GM19035 (cell line): ENCODE measurements around the gene EMC9.

Source experiments
- ATAC-seq: cut with Tn5 transposase; IDR thresholded peaks from one replicate; pipeline ENCODE4 v1.9.1; 2021; ENCODE audit not compliant: unreplicated experiment

EMC9 gene

GRCh38 chr14:24149302-24149969 is 8.0 kb upstream of the EMC9 start:
- ATAC-seq, result no peak

DNA sequence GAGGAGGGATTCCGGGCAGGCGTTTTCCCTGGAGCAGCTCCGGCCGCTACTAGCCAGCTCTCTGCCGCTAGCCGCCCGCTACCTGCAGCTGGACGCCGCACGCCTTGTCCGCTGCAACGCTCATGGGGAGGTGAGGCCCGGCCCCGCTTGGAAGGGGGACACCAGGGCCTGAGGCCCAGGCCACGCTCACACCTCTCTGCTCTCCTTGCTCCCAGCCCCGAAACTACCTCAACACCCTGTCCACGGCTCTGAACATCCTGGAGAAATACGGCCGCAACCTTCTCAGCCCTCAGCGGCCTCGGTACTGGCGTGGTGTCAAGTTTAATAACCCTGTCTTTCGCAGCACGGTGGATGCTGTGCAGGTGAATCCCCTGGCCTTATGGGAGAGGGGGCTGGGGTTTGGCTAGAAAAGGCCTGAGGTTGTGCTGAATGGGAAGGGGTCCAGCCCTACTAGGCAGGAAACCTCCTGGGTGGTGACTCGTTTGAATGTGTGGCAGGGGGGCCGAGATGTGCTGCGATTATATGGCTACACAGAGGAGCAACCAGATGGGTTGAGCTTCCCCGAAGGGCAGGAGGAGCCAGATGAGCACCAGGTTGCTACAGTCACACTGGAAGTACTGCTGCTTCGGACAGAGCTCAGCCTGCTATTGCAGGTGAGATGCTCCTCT is 6.5 kb upstream of the EMC9 start:
- no peak for ATAC-seq

DNA sequence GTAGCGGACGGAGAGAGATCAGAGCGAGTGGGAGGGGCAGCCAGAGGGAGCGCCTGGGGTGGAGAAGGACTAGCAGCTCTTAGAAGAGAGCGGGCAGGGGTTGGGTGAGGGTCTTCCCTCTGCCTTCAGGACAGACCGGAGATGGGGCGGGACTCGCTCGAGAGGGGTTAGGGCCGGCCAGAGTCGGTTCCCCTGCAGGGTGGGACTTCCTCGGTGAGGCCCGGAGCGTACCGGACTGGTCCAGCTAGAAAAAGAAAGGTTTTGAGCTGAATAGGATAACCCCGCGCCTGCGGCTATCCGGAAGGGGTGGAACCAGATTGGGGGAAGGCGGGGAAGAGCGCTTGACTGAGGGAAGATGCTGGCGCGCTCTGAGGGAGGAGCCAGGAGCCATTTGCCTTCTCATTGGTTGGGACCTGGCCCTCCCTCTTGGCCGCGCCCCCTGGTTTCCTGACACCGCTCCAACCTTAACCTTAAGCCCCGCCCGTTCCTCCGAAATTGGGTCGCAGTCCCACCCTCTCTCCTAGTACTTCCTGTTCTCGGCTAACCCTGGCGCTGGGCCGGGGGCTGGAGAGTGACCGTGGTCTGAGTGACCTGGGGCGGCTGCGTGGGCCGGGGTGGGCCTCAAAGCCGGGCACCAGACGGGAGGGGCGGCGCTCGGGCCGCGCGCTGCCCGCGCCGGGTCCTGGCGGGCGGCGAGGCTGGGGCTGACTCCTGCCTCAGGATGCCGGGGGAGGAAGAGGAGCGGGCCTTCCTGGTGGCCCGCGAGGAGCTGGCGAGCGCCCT is 5.8 kb upstream of the EMC9 start, which contains the start of gene RNF31:
Gene RNF31, plus strand, starts transcription at position 521 of the 783 bp plus-strand sequence. Its CDS starts 201 bp downstream, at position 722.
- peak; percentile 79 for ATAC-seq

- ATAC-seq, result peak; percentile 61
These were observed 5.1 kb upstream of the EMC9 start, which contains the start of gene PSME2 for GRCh38 chr14:24146453-24146977. Gene PSME2, minus strand, starts transcription at chr14:24146610. Its CDS starts 29 bp downstream, at chr14:24146581.

GRCh38 chr14:24145690-24146452 is 4.5 kb upstream of the EMC9 start:
- ATAC-seq, result no peak

- ATAC-seq, result no peak
These were observed 3.8 kb upstream of the EMC9 start for GRCh38 chr14:24145219-24145618.

DNA sequence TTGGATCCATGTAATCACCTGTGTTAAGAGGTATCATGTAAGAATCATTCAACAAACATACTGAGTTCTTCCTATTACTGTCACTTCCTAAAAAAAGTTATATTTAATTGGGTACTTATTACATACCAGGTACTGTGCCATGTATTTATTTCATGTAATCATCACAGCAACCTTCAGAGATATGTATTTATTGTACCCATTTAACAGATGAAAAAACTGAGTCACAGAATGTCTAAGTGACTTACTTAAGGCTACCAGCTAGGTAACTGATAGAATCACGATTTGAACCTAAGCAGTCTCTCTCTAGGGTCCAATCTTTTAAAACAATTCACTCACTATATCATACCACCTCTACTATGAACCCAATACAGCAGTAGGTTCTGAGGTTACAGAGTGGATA is 3.1 kb upstream of the EMC9 start:
- ATAC-seq, result no peak

GRCh38 chr14:24143511-24143910 is 2.1 kb upstream of the EMC9 start:
- ATAC-seq, result no peak

DNA sequence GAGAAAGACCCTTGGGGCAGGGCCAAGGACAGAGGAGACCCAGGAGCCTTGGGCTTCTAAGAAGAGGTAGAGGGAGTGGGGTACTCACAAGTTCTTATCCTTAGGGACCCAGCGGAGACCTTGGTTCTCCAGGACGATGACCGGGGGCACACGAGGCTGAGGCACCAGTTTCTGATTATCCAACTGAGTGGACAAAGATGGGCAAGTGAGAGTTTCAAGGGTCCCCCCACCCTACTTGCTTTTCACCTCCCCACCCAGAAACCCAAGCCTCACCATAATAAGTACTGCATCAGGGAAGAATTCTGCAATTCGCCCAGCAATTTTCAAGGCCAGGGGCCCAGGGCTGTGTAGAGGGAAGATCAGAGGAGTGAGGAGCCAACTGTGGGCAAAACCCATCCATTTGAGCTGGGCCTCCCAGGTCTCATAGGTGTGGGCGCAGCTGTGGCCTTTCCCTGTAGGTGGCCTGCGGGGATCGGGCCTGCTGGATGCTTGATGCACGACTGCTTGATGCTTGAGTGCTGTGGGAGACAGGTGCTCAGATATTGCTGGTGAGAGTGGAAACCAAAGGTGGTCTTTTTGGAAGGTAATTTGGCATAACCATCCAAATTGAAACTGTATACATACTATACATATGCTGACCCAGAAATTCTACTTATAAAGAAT is 2.0 kb downstream of the EMC9 start:
- no peak for ATAC-seq

DNA sequence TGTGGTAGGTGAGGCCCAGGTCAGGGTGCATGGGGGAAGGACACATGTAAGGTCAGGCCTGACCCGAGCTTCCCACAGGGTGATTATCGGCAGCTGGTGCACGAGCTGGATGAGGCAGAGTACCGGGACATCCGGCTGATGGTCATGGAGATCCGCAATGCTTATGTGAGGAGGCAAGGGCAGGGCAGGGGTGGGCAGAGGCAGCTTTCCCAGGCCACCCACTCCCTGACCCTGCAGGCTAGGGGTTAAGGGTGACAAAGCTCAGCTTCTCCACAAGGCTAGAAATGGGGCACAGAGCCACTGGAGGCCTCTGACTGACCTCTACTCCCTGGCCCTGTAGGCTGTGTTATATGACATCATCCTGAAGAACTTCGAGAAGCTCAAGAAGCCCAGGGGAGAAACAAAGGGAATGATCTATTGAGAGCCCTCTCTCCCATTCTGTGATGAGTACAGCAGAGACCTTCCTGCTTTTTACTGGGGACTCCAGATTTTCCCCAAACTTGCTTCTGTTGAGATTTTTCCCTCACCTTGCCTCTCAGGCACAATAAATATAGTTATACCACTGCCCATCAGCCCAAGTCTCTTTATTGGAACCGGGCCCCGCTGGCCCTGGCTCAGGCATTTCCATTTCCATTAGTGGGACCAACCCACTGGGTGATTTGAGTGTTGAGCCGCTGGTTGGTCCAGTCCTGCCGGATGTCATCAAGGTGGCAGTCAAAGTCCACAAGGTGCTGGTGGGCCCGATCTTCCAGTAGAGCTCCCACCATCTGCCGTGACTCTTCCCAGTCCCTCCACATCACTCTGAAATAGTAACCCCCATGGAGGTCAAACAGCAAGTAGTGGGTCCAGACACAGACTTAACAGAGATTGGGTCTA is 2.8 kb downstream of the EMC9 start:
- ATAC-seq, result no peak

GRCh38 chr14:24137529-24138395 is 3.6 kb downstream of the EMC9 start:
- ATAC-seq, result no peak

DNA sequence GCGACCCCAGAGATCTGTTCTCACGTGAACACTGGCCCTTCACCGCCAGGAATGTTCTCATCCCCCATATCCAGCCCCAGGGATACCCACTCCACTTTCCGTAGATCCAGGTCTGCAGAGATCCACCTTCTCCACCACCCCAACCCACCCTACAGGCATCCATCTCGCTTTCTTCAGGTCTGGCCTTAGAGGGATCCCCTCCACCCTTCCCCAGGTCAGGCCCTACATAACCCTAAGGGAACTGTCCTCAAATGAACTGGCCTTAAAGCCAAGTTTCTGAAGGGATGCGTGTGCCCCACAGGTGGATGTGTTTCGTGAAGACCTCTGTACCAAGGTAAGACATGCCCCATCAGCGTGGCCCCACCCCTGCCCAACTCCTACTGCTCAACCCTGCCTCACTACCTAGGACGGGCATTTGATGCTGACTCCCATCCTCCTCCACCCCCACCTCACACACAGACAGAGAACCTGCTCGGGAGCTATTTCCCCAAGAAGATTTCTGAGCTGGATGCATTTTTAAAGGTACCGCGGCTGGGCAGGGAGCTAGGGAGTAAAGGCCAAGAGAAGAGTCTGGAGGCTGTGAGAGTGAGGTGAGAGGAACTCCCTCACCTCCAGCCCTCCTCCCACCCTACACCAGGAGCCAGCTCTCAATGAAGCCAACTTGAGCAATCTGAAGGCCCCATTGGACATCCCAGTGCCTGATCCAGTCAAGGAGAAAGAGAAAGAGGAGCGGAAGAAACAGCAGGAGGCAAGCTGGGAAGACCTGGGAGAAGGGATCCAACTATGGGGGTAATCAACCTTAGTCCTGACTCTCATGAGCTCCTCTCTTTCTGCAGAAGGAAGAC is 4.5 kb downstream of the EMC9 start:
- ATAC-seq, result no peak

DNA sequence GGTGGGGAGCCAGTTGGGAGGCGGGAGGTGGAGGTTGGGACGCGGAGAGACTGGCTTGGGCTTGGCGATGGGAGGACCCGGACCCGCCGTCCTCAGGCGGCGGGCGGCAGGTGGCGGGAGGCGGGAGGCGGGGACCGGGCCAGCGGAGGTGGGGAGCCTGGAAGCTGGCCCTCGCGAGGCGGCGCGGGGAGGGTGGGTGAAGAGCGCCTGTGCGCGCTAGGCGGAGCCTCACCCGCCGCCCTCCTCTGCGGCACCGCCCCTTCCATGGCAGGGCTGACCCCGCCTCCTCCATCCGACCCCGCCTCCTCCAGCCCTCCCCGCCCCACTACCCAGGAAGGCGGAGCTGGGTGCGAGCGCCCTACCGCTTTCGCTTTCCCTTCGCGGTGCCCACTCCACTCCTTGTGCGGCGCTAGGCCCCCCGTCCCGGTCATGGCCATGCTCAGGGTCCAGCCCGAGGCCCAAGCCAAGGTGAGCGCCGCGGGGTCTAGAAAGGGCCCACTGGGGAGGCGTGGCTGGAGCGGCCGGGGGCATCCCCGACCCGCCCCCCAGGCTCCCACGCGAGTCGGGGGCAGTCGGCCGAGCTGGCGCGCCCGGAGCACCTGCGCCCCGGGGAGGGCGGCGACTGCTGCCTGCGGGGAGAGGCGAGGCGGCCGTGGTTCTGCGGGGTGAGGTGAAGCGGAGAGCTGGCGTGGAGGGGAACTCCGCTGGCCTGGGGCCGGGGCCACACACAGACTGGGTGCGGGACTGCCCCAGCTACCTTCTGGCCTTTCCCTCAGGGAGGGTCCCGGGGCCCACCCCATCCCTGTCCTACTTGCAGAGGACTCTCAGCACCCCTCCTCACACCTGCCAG is 5.3 kb downstream of the EMC9 start, which contains the start of gene PSME1:
Gene PSME1, plus strand, starts transcription at position 361 of the 850 bp plus-strand sequence. Its CDS starts 69 bp downstream, at position 430.
- peak; percentile 84 for ATAC-seq

- ATAC-seq, result peak; percentile 8
These were observed 5.9 kb downstream of the EMC9 start for GRCh38 chr14:24135584-24135833.

DNA sequence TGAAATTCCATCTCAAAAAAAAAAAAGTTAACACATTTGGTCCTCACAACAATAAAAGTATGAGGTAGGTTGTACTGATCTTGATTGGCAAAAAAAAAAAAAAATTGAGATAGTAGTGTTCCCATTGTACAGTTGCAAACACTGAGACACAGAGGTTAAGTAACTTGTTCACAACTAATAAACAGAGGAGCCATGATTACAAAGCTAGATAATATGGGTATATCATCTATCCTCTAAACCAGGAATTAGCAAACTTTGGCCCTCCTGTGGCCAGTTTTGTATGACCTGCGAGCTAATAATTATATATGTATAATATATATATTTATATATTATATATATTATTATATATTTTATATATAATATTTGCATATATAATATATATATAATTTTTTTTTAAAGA is 7.7 kb downstream of the EMC9 start:
- no peak for ATAC-seq

DNA sequence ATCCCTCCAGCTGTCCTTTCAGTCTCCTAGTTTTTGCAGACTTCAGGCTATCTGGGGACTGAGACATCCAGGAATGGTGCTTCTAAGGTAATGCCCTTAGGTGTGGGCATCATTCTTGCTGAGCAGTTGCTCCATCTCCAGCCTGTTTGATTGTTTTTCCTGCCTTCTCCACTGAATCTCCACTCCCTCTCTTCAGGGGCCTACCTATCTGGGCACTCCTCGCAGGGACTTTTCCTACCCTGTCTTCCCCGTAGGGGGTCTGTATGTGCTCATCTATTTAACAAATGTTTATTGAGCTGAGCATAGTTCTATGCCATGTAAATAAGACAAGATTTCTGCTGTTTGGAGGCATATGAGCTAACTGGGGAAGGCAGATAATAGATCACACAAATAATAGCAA is 8.4 kb downstream of the EMC9 start:
- ATAC-seq, result no peak
